ENCODE results near the gene PANK1. TPM values are rescaled to one million over a fixed set of nuclear protein-coding genes. Genes with fewer than 3 reads are reported as not detected.

The PANK1 gene
- total RNA-seq, 1 donor from 2014 or later, result 2.6 TPM

DNA sequence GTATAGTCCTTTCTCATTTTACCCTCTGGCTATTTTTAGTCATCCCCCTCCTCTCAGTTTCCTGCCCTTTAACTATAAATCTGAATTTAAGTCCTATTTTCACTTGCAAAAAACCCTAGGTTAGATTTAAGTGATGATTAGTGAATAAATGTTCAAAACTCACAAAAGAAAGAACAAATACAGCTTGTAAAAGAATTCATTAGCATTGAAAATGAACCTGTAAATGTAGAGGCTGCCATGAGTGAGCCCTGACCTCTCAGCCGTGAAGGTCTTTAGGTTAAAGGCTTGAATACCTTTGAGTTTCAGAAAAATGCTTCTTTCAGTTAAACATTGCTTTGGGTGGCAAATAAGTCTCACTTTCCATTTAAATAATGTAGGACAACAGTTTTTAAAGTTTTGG is 107.7 kb downstream of the PANK1 start:
- no peak for DNase-seq (ENCODE audit: low spot score)

DNA sequence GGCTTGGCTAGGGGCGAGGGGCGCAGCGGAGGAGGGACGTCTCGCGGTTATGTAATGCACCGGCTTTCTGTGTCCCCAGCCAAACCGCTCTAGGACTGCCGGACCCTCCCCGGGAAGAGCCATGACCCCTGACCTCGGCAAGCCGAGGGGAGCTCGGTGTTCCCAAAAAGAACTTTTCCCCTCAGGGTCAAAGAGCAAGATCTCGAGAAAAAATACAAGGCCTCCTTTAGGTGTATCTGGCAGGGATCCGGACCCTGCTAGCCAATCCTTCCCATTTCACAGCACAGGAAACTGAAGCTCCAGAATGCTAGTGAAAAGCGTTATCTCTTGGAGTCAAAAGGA is 109.1 kb downstream of the PANK1 start:
- DNase-seq (ENCODE audit: low spot score), result no peak

DNA sequence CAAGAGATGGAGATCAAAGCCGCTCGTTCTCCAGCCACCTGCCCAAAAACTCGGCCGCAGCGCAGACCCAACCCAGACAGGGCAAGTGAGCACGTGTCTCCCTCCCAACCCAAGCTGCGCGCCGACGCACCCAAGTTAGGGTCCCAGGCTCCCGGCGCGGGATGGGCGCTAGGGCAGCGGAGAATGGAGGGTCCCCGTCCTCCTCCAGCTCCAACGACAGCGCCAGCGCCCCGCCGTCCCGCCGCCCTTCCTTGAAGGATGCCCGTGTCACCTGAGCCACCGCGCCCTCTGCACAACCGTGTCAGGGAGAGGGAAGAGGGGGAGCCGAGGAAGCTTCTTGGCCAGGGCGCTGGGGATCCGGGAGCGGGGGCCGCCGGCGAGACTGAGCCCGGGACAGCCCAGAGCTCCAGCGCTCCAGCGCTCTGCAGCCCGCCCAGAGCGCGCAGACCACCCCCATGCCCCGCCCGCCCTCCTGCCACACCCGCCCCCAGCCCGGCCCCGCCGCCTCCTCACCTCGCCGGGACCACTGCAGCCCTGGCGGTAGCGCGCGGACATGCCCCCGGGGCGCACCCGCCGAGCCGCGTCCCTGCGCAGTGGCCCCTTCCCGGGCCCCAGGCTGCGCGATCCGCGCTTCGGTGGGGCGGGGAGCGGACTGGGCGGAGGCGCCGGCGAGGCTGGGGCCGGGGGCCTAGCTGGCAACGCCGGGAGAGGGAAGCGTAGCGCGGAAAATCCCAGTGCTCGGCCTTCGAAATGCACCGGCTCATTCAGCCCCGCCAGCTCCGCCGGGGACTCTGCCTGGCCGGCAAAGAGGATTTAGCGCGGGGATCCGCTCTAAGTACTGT is 109.7 kb downstream of the PANK1 start, which contains the start of gene SLC16A12:
Gene SLC16A12, minus strand, starts transcription at position 424 of the 842 bp plus-strand sequence. CDS start 73,016 bp downstream, outside the sequence.
- no peak for DNase-seq (ENCODE audit: low spot score)

GRCh38 chr10:89534826-89535166 is 110.2 kb downstream of the PANK1 start:
- DNase-seq (ENCODE audit: low spot score), result no peak

Small RNA genes within 50 kb of the gene (microRNA-seq; reads per million reads assigned to microRNA genes)
- 479 reads per million, percentile 71 among the genes with 10 or more reads in this experiment for gene MIR107 (ENCODE audit: borderline number of aligned reads)

Other genes with a start within 250 kb of the PANK1 start
- 18.3 TPM for gene IFIT5, start 230.7 kb downstream of the PANK1 start, total RNA-seq
- gene SLC16A12, start 109.6 kb downstream of the PANK1 start, total RNA-seq, result 0.22 TPM
- gene KIF20B, start 56.3 kb upstream of the PANK1 start, total RNA-seq, result 2.5 TPM

Measured in mesenteric fat pad (tissue), 1 donor.